Transverse colon (tissue), 3 donors: ENCODE results near the gene MRM2.

Source experiments
- EP300 ChIP-seq: sonication (generic); formaldehyde crosslinking; IDR thresholded peaks from one replicate; pipeline ENCODE4 v1.6.1; 2017; ENCODE audit warnings: antibody characterized with exemption, low read depth
- TF ChIP-seq, protein P1 (sequence below), 5 experiments: fragments of 200-600 bp in 3 of 5; fragments of 450-650 bp in 2 of 5; sonication (generic) in 3 of 5; IDR thresholded peaks; 1 replicate in 2 of 5; 2 replicates in 3 of 5; pipeline ENCODE4 v1.5.1; 2016 to 2017; ENCODE audit warnings: antibody characterized with exemption in 5 of 5, inconsistent platforms in 3 of 5, mild to moderate bottlenecking in 2 of 5, moderate library complexity in 1 of 5

GRCh38 chr7:2196381-2197378 is 45.3 kb downstream of the MRM2 start:
- TF ChIP-seq, protein P1, sequence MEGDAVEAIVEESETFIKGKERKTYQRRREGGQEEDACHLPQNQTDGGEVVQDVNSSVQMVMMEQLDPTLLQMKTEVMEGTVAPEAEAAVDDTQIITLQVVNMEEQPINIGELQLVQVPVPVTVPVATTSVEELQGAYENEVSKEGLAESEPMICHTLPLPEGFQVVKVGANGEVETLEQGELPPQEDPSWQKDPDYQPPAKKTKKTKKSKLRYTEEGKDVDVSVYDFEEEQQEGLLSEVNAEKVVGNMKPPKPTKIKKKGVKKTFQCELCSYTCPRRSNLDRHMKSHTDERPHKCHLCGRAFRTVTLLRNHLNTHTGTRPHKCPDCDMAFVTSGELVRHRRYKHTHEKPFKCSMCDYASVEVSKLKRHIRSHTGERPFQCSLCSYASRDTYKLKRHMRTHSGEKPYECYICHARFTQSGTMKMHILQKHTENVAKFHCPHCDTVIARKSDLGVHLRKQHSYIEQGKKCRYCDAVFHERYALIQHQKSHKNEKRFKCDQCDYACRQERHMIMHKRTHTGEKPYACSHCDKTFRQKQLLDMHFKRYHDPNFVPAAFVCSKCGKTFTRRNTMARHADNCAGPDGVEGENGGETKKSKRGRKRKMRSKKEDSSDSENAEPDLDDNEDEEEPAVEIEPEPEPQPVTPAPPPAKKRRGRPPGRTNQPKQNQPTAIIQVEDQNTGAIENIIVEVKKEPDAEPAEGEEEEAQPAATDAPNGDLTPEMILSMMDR (IDR thresholded peaks at IDR 0.05), result no peak
- no peak for TF ChIP-seq EP300
